Activated CD8-positive, alpha-beta T cell treated with anti-CD3 and anti-CD28 coated beads for 36 hours (primary cell): Measurements from ENCODE around the gene GCKR. TPM values are rescaled to one million over a fixed set of nuclear protein-coding genes. Genes with fewer than 3 reads are reported as not detected.
A peak's percentile ranks its signal among the peaks of the same experiment; 100 is the strongest.

ENCODE experiments used
- ATAC-seq: fragments of 200-7000 bp; cut with Tn5 transposase; one replicate; pipeline ENCODE4 v1.10.0; 2021; ENCODE audit warnings: mild to moderate bottlenecking, moderate library complexity
- CTCF ChIA-PET: fragments of 350-600 bp; sonication (Branson Sonifier 250); formaldehyde crosslinking; loops from one replicate; lab custom pipeline; 2021; ENCODE audit warnings: antibody characterized with exemption; lab: Charles Lee
- POLR2A ChIA-PET: fragments of 350-600 bp; sonication (Branson Sonifier 250); formaldehyde crosslinking; loops from one replicate; lab custom pipeline; 2021; ENCODE audit warnings: antibody characterized with exemption; lab: Charles Lee
- DNase-seq: peaks from one replicate; pipeline ENCODE4 v3.0.0-alpha.2; 2020
- H3K27ac Mint-ChIP-seq: one replicate; pipeline ENCODE4 v1.8.0; 2021; ENCODE audit warnings: mild to moderate bottlenecking, mixed read lengths
- H3K27me3 Mint-ChIP-seq: one replicate; pipeline ENCODE4 v1.8.0; 2021; ENCODE audit warnings: mixed read lengths
- H3K36me3 Mint-ChIP-seq: one replicate; pipeline ENCODE4 v1.8.0; 2021; ENCODE audit warnings: low read depth, mixed read lengths
- H3K4me1 Mint-ChIP-seq: one replicate; pipeline ENCODE4 v1.8.0; 2021; ENCODE audit warnings: low read depth, mixed read lengths
- H3K4me3 Mint-ChIP-seq: one replicate; pipeline ENCODE4 v1.8.0; 2021; ENCODE audit warnings: mild to moderate bottlenecking, moderate library complexity, mixed read lengths
- H3K9me3 Mint-ChIP-seq: one replicate; pipeline ENCODE4 v1.8.0; 2021; ENCODE audit warnings: mixed read lengths
- intact Hi-C: fragments of 100-400 bp; cut with micrococcal nuclease; formaldehyde crosslinking; loops from one replicate; pipeline ENCODE4 v1.10.0; 2022
- total RNA-seq, 2 experiments: library from RNA; stranded (reverse); gene quantifications; one replicate each; pipeline ENCODE4 v1.2.3, GENCODE V29; 2021
- TF ChIP-seq, protein P1 (sequence below): fragments of 200-600 bp; IDR thresholded peaks from one replicate; pipeline ENCODE4 v1.8.0; 2022; ENCODE audit warnings: antibody characterized with exemption, mild to moderate bottlenecking

The GCKR gene
- total RNA-seq, 2 experiments from 2014 or later, result not detected

DNA sequence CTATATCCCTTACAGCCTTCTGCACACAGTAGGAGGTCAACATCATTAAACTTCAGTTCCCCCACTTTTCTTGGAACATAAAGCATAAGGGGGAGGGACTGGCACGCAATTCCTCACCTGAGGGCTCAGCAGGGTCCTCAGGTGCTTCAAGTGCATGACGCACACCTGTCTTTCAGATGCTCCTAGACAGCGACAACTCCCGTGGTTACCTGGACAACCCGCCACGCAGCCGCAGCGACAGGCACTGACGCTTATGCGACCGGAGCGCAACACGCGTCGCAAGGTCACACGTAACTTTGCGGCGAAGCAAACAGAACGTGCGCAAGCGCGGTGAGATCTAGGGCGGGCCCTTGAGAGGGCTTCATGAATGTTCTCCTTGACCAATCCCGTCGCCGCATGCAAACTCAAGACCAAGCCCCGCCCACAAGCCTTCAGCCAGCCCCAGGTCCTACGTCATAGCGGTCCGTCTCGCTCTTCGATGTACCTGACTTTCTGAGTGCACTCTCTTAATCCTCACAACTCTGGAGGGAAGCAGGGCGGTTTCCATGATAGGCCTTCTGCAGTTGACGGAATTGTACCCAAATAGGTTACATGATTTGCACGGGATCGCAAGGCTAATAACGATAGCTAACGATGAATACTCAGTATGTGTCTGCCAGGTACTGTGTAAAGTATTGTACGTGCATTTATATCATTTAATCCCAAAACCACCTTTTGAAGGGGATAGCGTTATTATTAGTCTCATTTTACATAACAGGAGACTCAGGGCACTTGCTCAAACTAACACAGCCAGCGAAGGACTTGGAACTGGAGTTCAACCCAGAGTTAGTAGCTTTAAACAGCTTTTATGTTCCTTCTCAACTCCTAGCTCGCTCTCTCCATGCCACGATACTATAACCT is 6.9 kb upstream of the GCKR start, which contains the start of gene IFT172:
TSS of gene IFT172 (minus strand) at position 246 of the 900 bp plus-strand sequence. CDS start at position 156, 90 bp downstream.
- ATAC-seq (peak; percentile 98), DNase-seq (peak; percentile 100)
- Mint-ChIP-seq H3K36me3 (no peaks in the 10 kb centered on the region), H3K9me3 (no peaks in the 10 kb centered on the region), H3K27ac (peak within 1 kb of the TSS; percentile 78), H3K4me3 (peak within 1 kb of the TSS; percentile 87), H3K27me3 (peaks cover 14% of the 10 kb centered on the region), H3K4me1 (peaks cover 20% of the 10 kb centered on the region)
- POLR2A ChIA-PET, result interaction anchor here (1.1 to 1.4 kb wide), 3 partner anchors 61 to 174 kb away, joined by 3 read pairs; partner anchors contain the start of genes NRBP1, SLC4A1AP and SUPT7L
- CTCF ChIA-PET, result interaction anchor here (0.9 kb wide), 1 partner anchor 60 kb away, joined by 3 read pairs; no protein-coding TSS in a partner anchor
- TF ChIP-seq, protein P1, sequence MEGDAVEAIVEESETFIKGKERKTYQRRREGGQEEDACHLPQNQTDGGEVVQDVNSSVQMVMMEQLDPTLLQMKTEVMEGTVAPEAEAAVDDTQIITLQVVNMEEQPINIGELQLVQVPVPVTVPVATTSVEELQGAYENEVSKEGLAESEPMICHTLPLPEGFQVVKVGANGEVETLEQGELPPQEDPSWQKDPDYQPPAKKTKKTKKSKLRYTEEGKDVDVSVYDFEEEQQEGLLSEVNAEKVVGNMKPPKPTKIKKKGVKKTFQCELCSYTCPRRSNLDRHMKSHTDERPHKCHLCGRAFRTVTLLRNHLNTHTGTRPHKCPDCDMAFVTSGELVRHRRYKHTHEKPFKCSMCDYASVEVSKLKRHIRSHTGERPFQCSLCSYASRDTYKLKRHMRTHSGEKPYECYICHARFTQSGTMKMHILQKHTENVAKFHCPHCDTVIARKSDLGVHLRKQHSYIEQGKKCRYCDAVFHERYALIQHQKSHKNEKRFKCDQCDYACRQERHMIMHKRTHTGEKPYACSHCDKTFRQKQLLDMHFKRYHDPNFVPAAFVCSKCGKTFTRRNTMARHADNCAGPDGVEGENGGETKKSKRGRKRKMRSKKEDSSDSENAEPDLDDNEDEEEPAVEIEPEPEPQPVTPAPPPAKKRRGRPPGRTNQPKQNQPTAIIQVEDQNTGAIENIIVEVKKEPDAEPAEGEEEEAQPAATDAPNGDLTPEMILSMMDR, result no peak
- intact Hi-C loops, result no loop called here

GRCh38 chr2:27492557-27492956 is 4.1 kb upstream of the GCKR start:
- TF ChIP-seq, protein P1, result no peak
- no peak for ATAC-seq
- DNase-seq, result no peak
- CTCF ChIA-PET, result no interaction called here
- H3K27ac Mint-ChIP-seq, result no peak overlapping the region
- H3K4me3 Mint-ChIP-seq, result no peak overlapping the region
- POLR2A ChIA-PET, result no interaction called here
- intact Hi-C loops, result no loop called here
- no peaks in the 10 kb centered on the region for H3K36me3 Mint-ChIP-seq
- peaks cover 36% of the 10 kb centered on the region for H3K27me3 Mint-ChIP-seq
- no peaks in the 10 kb centered on the region for H3K9me3 Mint-ChIP-seq
- peaks cover 26% of the 10 kb centered on the region for H3K4me1 Mint-ChIP-seq

GRCh38 chr2:27493948-27494283 is 2.7 kb upstream of the GCKR start:
- CTCF ChIA-PET, result interaction anchor here (0.8 kb wide), 1 partner anchor 215 kb away, joined by 3 read pairs; no protein-coding TSS in a partner anchor
- Mint-ChIP-seq H3K9me3 (no peaks in the 10 kb centered on the region), H3K4me1 (peaks cover 22% of the 10 kb centered on the region), H3K27ac (no peak overlapping the region), H3K36me3 (no peaks in the 10 kb centered on the region), H3K4me3 (peak overlapping the region; percentile 51), H3K27me3 (peaks cover 41% of the 10 kb centered on the region)
- DNase-seq (no peak), ATAC-seq (no peak)
- intact Hi-C loops, result no loop called here
- TF ChIP-seq, protein P1, result no peak
- POLR2A ChIA-PET, result no interaction called here

- DNase-seq, result no peak
- TF ChIP-seq, protein P1, result no peak
- Mint-ChIP-seq H3K36me3 (no peaks in the 10 kb centered on the region), H3K4me1 (peaks cover 18% of the 10 kb centered on the region), H3K27me3 (peaks cover 41% of the 10 kb centered on the region), H3K9me3 (no peaks in the 10 kb centered on the region), H3K27ac (no peak overlapping the region), H3K4me3 (peak overlapping the region; percentile 51)
- CTCF ChIA-PET, result interaction anchor here (0.8 to 0.9 kb wide), 2 partner anchors 65 to 215 kb away, joined by 3 read pairs; no protein-coding TSS in a partner anchor
- intact Hi-C loops, result no loop called here
- POLR2A ChIA-PET, result no interaction called here
- ATAC-seq, result no peak
Observed at GRCh38 chr2:27494284-27494943, 2.2 kb upstream of the GCKR start.
